Measurements from ENCODE around the gene AMOT.

AMOT gene

DNA sequence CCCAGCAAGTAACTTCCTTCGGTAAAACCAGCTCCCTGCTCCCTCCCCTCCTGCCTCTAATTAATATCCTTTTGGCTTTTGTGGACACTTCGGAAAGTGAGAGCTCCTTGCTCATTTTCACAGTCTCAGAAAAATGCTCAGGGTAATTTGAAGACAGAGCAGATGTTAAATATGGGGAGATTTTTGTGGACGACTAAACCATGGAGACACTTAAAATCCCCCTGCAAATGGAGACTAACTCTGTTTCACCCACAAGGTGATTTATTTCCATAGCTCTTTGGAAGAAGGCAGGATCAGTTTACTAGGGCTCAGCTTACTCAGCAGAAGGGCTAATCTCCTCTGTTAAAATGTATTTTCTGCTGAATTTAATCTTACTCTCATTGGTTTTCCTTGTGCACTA lies 12.2 kb upstream of the AMOT start:
- in situ Hi-C loops (cut with HindIII; ENCODE audit: low pct_ligation_motif_present, low sequenced_read_pairs) = no loop called here
- no peak for DNase-seq
- Histone ChIP-seq H3K27me3 (replicated peaks) (no peaks in the 10 kb centered on the region), H3K36me3 (replicated peaks) (no peaks in the 10 kb centered on the region), H3K4me3 (ENCODE audit: low read depth, low read length) (no peak overlapping the region), H3K27ac (no peak overlapping the region)
- TF ChIP-seq, protein P1, sequence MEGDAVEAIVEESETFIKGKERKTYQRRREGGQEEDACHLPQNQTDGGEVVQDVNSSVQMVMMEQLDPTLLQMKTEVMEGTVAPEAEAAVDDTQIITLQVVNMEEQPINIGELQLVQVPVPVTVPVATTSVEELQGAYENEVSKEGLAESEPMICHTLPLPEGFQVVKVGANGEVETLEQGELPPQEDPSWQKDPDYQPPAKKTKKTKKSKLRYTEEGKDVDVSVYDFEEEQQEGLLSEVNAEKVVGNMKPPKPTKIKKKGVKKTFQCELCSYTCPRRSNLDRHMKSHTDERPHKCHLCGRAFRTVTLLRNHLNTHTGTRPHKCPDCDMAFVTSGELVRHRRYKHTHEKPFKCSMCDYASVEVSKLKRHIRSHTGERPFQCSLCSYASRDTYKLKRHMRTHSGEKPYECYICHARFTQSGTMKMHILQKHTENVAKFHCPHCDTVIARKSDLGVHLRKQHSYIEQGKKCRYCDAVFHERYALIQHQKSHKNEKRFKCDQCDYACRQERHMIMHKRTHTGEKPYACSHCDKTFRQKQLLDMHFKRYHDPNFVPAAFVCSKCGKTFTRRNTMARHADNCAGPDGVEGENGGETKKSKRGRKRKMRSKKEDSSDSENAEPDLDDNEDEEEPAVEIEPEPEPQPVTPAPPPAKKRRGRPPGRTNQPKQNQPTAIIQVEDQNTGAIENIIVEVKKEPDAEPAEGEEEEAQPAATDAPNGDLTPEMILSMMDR (IDR thresholded peaks at IDR 0.05; ENCODE audit: low read depth, low read length, missing control alignments) = no peak

DNA sequence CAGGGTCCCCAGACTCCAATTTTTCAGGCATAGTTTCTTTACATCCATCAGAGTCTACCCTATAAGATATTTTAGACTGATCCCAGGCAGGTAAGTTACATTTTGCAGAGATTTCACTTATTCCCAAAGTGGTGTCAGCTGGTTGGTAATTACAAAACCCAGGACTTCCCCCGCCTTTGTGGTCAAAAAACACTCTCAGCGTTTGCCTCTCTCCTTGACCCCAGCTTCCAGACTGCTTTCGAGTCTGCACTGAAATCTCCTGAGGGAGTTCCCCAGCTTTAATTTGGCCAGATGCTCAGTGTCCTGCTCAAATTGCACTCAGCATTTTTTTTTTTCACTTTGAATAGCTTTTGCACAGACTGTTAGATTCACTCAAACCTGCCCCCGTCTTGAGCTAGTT lies 11.2 kb upstream of the AMOT start:
- no peak for DNase-seq

DNA sequence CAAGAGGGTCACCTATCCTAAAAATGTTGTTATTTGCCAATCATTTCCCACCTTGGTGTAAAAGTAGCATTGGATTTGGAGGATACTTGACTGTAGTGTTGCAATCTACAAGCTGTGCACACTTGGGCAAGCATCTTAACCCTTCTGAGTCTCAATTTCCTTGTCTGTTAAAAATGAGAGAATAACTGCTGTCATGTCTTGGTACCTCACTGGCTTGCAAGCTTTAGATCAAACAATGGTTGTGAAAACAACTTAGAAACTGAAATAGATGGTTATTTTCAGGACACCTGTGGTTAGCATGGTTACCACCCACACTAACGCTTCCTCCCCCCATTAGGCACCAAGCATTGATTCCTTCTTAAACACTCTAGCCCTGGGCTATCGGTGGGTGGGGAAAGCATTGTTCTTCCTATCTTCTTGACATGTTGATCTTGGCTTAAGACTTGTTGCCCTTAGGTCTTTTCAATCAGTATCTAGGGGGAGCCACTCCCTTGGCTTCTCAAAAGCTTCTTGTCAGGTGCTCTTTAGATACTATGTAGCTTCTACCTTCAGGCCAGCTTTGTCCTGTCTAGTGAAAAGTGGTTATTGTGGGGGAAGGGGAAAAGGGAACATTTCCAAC lies 10.6 kb upstream of the AMOT start:
- Histone ChIP-seq H3K36me3 (replicated peaks) (no peaks in the 10 kb centered on the region), H3K27me3 (replicated peaks) (no peaks in the 10 kb centered on the region), H3K4me3 (ENCODE audit: low read depth, low read length) (no peak overlapping the region), H3K27ac (no peak overlapping the region)
- TF ChIP-seq, protein P1 (IDR thresholded peaks at IDR 0.05; ENCODE audit: low read depth, low read length, missing control alignments) = no peak
- no peak for DNase-seq
- in situ Hi-C loops (cut with HindIII; ENCODE audit: low pct_ligation_motif_present, low sequenced_read_pairs) = no loop called here

More for the DNA sequence above, 11.2 kb upstream of the AMOT start:
- Histone ChIP-seq H3K27ac (no peak overlapping the region), H3K4me3 (ENCODE audit: low read depth, low read length) (no peak overlapping the region), H3K27me3 (replicated peaks) (no peaks in the 10 kb centered on the region), H3K36me3 (replicated peaks) (no peaks in the 10 kb centered on the region)
- in situ Hi-C loops (cut with HindIII; ENCODE audit: low pct_ligation_motif_present, low sequenced_read_pairs) = no loop called here
- TF ChIP-seq, protein P1 (IDR thresholded peaks at IDR 0.05; ENCODE audit: low read depth, low read length, missing control alignments) = no peak

DNA sequence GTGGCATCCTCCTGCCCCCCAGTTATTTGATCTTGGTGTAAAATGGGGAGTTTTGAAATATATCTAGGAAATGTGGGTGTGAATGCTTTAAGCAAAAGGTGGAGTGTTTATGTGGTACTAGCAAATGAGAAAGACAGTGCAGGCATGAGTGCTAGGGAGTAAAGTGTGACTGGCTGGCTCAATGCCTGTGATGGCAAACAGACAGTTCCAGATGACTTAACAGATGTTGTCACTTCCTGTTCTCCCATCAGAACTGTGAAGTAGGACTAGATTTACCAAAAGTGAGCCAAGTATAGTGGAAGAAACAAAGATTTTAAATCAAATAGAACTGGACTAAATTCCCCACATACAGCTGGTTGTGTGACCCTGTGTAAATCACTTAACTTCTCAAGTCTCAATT lies 8.4 kb upstream of the AMOT start:
- no peak overlapping the region for H3K27ac ChIP-seq
- H3K27me3 ChIP-seq (replicated peaks) = no peaks in the 10 kb centered on the region
- no peaks in the 10 kb centered on the region for H3K36me3 ChIP-seq (replicated peaks)
- in situ Hi-C loops (cut with HindIII; ENCODE audit: low pct_ligation_motif_present, low sequenced_read_pairs) = no loop called here
- no peak overlapping the region for H3K4me3 ChIP-seq (ENCODE audit: low read depth, low read length)
- TF ChIP-seq, protein P1 (IDR thresholded peaks at IDR 0.05; ENCODE audit: low read depth, low read length, missing control alignments) = no peak
- no peak for DNase-seq

DNA sequence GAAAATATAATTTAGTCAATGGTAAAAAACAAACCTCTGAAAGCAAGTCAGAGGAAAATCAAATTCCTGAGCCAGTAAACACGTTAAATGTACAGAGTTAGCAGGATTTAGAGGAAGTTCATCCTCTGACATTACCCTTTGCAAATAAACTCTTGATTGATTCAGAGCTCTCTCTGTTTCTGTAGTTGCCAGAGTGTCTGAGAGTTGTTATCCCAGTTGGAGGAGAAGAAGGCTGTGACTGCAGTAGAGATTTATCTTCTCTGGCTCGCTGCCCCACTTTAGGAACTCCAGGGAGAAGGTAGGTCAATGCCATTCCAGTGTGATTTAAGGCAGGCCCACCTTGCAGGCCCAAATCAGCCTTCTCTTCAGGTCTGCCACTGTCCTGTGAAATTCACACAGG lies 6.2 kb upstream of the AMOT start:
- Histone ChIP-seq H3K27ac (no peak overlapping the region), H3K27me3 (replicated peaks) (no peaks in the 10 kb centered on the region), H3K36me3 (replicated peaks) (no peaks in the 10 kb centered on the region), H3K4me3 (ENCODE audit: low read depth, low read length) (no peak overlapping the region)
- in situ Hi-C loops (cut with HindIII; ENCODE audit: low pct_ligation_motif_present, low sequenced_read_pairs) = no loop called here
- TF ChIP-seq, protein P1 (IDR thresholded peaks at IDR 0.05; ENCODE audit: low read depth, low read length, missing control alignments) = no peak
- DNase-seq = no peak

DNA sequence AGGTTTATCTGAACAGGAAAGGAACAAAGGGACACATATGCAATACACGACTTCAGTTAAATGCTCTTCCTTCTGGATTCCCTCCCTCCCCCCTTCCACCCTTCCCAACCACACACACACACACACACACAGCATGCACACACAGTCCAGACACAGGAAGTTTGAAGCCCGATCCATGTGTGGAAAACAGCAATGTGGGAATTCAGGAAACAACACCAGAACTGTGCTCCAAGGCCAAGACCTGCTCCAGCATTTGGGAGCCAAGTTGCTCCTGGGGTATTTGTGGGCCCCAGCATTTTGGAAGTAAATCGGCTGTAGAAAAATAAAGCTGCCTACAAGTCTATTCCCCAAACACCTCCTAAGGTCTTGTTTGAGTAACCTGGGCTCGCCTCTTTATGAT lies 5.6 kb upstream of the AMOT start:
- Histone ChIP-seq H3K4me3 (ENCODE audit: low read depth, low read length) (no peak overlapping the region), H3K36me3 (replicated peaks) (no peaks in the 10 kb centered on the region), H3K27me3 (replicated peaks) (no peaks in the 10 kb centered on the region), H3K27ac (no peak overlapping the region)
- in situ Hi-C loops (cut with HindIII; ENCODE audit: low pct_ligation_motif_present, low sequenced_read_pairs) = no loop called here
- TF ChIP-seq, protein P1 (IDR thresholded peaks at IDR 0.05; ENCODE audit: low read depth, low read length, missing control alignments) = no peak
- DNase-seq = no peak
